ENCODE measurements around the gene TBC1D22B.

GRCh38 chr6:37293426-37293825 lies 35.9 kb downstream of the TBC1D22B start:
- TF ChIP-seq CTCF (conservative IDR thresholded peaks at IDR 0.05; ENCODE audit: low read length) (no peak), EZH2phosphoT487 (IDR thresholded peaks at IDR 0.05; ENCODE audit: borderline replicate concordance, low read depth, low read length) (no peak)
